Measurements from ENCODE around the gene F10.
"Not testable (repeated sequence)": the region's sequence is repeated elsewhere in the genome, so short reads cannot be mapped to it uniquely, and the experiment has no call there.

Gene F10

GRCh38 chr13:113098162-113098732, 24.4 kb upstream of the F10 start:
- no peak for DNase-seq (ENCODE audit: low read depth in 2 of 3, low spot score in 1 of 3)

- no peak for DNase-seq (ENCODE audit: low read depth in 2 of 3, low spot score in 1 of 3)
Observed at GRCh38 chr13:113099142-113099541, 23.5 kb upstream of the F10 start.

- DNase-seq (ENCODE audit: low read depth in 2 of 3, low spot score in 1 of 3) = not testable (repeated sequence)
Observed at GRCh38 chr13:113102302-113102701, 20.3 kb upstream of the F10 start.

GRCh38 chr13:113102727-113103126, 19.9 kb upstream of the F10 start:
- DNase-seq (ENCODE audit: low read depth in 2 of 3, low spot score in 1 of 3) = no peak

- DNase-seq (ENCODE audit: low read depth in 2 of 3, low spot score in 1 of 3) = no peak
Observed at GRCh38 chr13:113103646-113104045, 19.0 kb upstream of the F10 start.

- no peak for DNase-seq (ENCODE audit: low read depth in 2 of 3, low spot score in 1 of 3)
Observed at GRCh38 chr13:113105032-113105920, 17.3 kb upstream of the F10 start, which contains the start of gene F7. Gene F7, plus strand, starts transcription at chr13:113105791. Its CDS starts 51 bp downstream, at chr13:113105842.

- DNase-seq (ENCODE audit: low read depth in 2 of 3, low spot score in 1 of 3) = no peak
Observed at GRCh38 chr13:113105921-113106452, 16.6 kb upstream of the F10 start.

- no peak for DNase-seq (ENCODE audit: low read depth in 2 of 3, low spot score in 1 of 3)
Observed at GRCh38 chr13:113106711-113107351, 15.8 kb upstream of the F10 start.

- DNase-seq (ENCODE audit: low read depth in 2 of 3, low spot score in 1 of 3) = not testable (repeated sequence)
Observed at GRCh38 chr13:113108521-113108920, 14.1 kb upstream of the F10 start.

- DNase-seq (ENCODE audit: low read depth in 2 of 3, low spot score in 1 of 3) = no peak
Observed at GRCh38 chr13:113109151-113110047, 13.2 kb upstream of the F10 start.

- DNase-seq (ENCODE audit: low read depth in 2 of 3, low spot score in 1 of 3) = no peak
Observed at GRCh38 chr13:113110048-113110851, 12.3 kb upstream of the F10 start.

- no peak for DNase-seq (ENCODE audit: low read depth in 2 of 3, low spot score in 1 of 3)
Observed at GRCh38 chr13:113110852-113111315, 11.7 kb upstream of the F10 start.

- DNase-seq (ENCODE audit: low read depth in 2 of 3, low spot score in 1 of 3) = not testable (repeated sequence)
Observed at GRCh38 chr13:113111821-113112220, 10.8 kb upstream of the F10 start.

GRCh38 chr13:113112475-113112874, 10.1 kb upstream of the F10 start:
- not testable (repeated sequence) for DNase-seq (ENCODE audit: low read depth in 2 of 3, low spot score in 1 of 3)

GRCh38 chr13:113112893-113113845, 9.4 kb upstream of the F10 start:
- no peak for DNase-seq (ENCODE audit: low read depth in 2 of 3, low spot score in 1 of 3)

GRCh38 chr13:113113846-113114271, 8.7 kb upstream of the F10 start:
- no peak for DNase-seq (ENCODE audit: low read depth in 2 of 3, low spot score in 1 of 3)

GRCh38 chr13:113114511-113115362, 7.9 kb upstream of the F10 start:
- DNase-seq (ENCODE audit: low read depth in 2 of 3, low spot score in 1 of 3) = no peak
